ENCODE results near the gene RPUSD2. TPM values are rescaled to one million over a fixed set of nuclear protein-coding genes. Genes with fewer than 3 reads are reported as not detected.

RPUSD2 gene
- total RNA-seq, 2 donors from 2014 or later = 3.1 to 7.3 TPM

- Histone ChIP-seq H3K9me3 (no peaks in the 10 kb centered on the region), H3K4me3 (no peak overlapping the region), H3K27ac (no peak overlapping the region), H3K27me3 (no peaks in the 10 kb centered on the region), H3K4me1 (no peaks in the 10 kb centered on the region), H3K36me3 (replicated peaks in 1 of 2; ENCODE audit: insufficient read depth in 1 of 2, low read depth in 2 of 2) (no peaks in the 10 kb centered on the region)
- ATAC-seq = no peak
- no peak for DNase-seq
- no peak for TF ChIP-seq CTCF (IDR thresholded peaks at IDR 0.05)
- no peak for TF ChIP-seq POLR2A (IDR thresholded peaks at IDR 0.05)
- intact Hi-C loops (cut with DNase I) = no loop called here
Observed at GRCh38 chr15:40618906-40619305, 49.8 kb downstream of the RPUSD2 start.

- Histone ChIP-seq H3K27me3 (no peaks in the 10 kb centered on the region), H3K4me3 (no peak overlapping the region), H3K36me3 (replicated peaks in 1 of 2; ENCODE audit: insufficient read depth in 1 of 2, low read depth in 2 of 2) (no peaks in the 10 kb centered on the region), H3K9me3 (no peaks in the 10 kb centered on the region), H3K27ac (no peak overlapping the region), H3K4me1 (no peaks in the 10 kb centered on the region)
- DNase-seq (no peak), ATAC-seq (no peak)
- TF ChIP-seq CTCF (IDR thresholded peaks at IDR 0.05) (no peak), POLR2A (IDR thresholded peaks at IDR 0.05) (no peak)
- 92% methylated on average over 2 of the region's 2 CpGs for WGBS, 2 donors
- intact Hi-C loops (cut with DNase I) = no loop called here
Observed at GRCh38 chr15:40623361-40623760, 54.3 kb downstream of the RPUSD2 start.

Small RNA genes within 50 kb of the gene (small RNA-seq; reads per million reads assigned to genes)
- gene RF00017 (not detected), gene RN7SL376P (not detected), gene RNU6-516P (not detected)

Other genes starting within 250 kb of the RPUSD2 start
- 10 to 100 TPM in 1 of 2 donors, 1 to 10 TPM in 1; 8.8 to 22.4 TPM for gene INAFM2, start 245.6 kb upstream of the RPUSD2 start, total RNA-seq
- gene CCDC9B, start 228.4 kb upstream of the RPUSD2 start, total RNA-seq = 10 to 100 TPM; 17.1 to 26.4 TPM
- gene PHGR1, start 218.3 kb upstream of the RPUSD2 start, total RNA-seq = not detected
- gene DISP2, start 211.1 kb upstream of the RPUSD2 start, total RNA-seq = under 1 TPM; under 0.01 to 0.52 TPM
- gene KNSTRN, start 186.6 kb upstream of the RPUSD2 start, total RNA-seq = 1 to 10 TPM; 3.3 to 5.7 TPM
- gene IVD, start 163.5 kb upstream of the RPUSD2 start, total RNA-seq = 10 to 100 TPM; 30.3 to 34.0 TPM
- 10 to 100 TPM; 10.1 to 16.2 TPM for gene BAHD1, start 128.3 kb upstream of the RPUSD2 start, total RNA-seq
- gene CHST14, start 98.3 kb upstream of the RPUSD2 start, total RNA-seq = 1 to 10 TPM; 4.7 to 8.6 TPM
- gene CCDC32, start 4.3 kb upstream of the RPUSD2 start, total RNA-seq = 10 to 100 TPM in 1 of 2 donors, 1 to 10 TPM in 1; 7.6 to 21.0 TPM
- gene KNL1, start 24.9 kb downstream of the RPUSD2 start, total RNA-seq = not detected
- 1 to 10 TPM in 1 of 2 donors, not detected in 1; 2.3 TPM for gene RAD51, start 125.9 kb downstream of the RPUSD2 start, total RNA-seq
- gene RMDN3, start 186.0 kb downstream of the RPUSD2 start, total RNA-seq = 10 to 100 TPM; 17.6 to 23.7 TPM
- gene GCHFR, start 194.8 kb downstream of the RPUSD2 start, total RNA-seq = 10 to 100 TPM; 26.4 to 43.6 TPM
- under 1 TPM in 1 of 2 donors, not detected in 1; 0.26 TPM for gene C15orf62, start 200.7 kb downstream of the RPUSD2 start, total RNA-seq
- gene ZFYVE19, start 237.8 kb downstream of the RPUSD2 start, total RNA-seq = 10 to 100 TPM; 27.0 to 29.3 TPM
- 10 to 100 TPM; 18.7 to 36.6 TPM for gene DNAJC17, start 238.2 kb downstream of the RPUSD2 start, total RNA-seq

Measured in body of pancreas (tissue), 4 donors.